ENCODE data around the gene PIK3C3.

DNA sequence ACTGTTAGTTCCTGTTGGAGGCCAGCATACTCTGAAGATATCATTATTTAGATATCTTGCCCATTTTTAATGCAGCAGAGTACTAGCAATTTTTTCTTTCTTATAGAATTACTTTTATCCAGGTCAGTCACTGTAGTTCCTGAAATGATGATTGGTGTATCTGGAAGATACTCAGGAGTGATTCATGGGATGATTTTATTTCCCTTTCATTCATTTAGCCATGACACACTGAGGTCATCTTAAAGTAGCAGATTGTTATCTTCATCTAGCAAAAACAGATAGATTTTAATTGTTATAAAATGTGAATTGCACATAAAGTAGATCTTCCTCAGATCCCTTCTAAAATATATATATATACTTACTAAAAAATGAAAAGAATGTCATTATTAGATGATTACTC is 109.1 kb downstream of the PIK3C3 start:
- TF ChIP-seq, protein P1, sequence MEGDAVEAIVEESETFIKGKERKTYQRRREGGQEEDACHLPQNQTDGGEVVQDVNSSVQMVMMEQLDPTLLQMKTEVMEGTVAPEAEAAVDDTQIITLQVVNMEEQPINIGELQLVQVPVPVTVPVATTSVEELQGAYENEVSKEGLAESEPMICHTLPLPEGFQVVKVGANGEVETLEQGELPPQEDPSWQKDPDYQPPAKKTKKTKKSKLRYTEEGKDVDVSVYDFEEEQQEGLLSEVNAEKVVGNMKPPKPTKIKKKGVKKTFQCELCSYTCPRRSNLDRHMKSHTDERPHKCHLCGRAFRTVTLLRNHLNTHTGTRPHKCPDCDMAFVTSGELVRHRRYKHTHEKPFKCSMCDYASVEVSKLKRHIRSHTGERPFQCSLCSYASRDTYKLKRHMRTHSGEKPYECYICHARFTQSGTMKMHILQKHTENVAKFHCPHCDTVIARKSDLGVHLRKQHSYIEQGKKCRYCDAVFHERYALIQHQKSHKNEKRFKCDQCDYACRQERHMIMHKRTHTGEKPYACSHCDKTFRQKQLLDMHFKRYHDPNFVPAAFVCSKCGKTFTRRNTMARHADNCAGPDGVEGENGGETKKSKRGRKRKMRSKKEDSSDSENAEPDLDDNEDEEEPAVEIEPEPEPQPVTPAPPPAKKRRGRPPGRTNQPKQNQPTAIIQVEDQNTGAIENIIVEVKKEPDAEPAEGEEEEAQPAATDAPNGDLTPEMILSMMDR (IDR thresholded peaks at IDR 0.05), result no peak
- no peak for TF ChIP-seq POLR2A (IDR thresholded peaks at IDR 0.05)
